Measurements from ENCODE around the gene DISC1. TPM values are rescaled to one million over a fixed set of nuclear protein-coding genes. Genes with fewer than 3 reads are reported as not detected.

The DISC1 gene
- total and polyA plus RNA-seq, 2 donors (not counting 3 experiments of a cell fraction or from before 2014, with no cell fraction given): 3.3 to 14.7 TPM

- no peak overlapping the region for H3K9ac ChIP-seq (replicated peaks; ENCODE audit: extremely low read depth, insufficient read depth, low read length)
- H3K4me1 ChIP-seq (ENCODE audit: control insufficient read depth, extremely low read depth, insufficient read depth, low read length): peaks cover 8% of the 10 kb centered on the region
- intact Hi-C loops (cut with micrococcal nuclease) (loop anchor here (1.0 kb wide), 4 partner anchors 13 to 227 kb away; partner anchors contain the start of genes EGLN1 and TSNAX), dilution Hi-C loops (cut with MboI; ENCODE audit: extremely low pct_ligation_motif_present, low sequenced_read_pairs) (no loop called here)
- no peaks in the 10 kb centered on the region for H3K79me2 ChIP-seq (ENCODE audit: control insufficient read depth, insufficient read depth, low read length)
- POLR2A ChIA-PET: interaction anchor here (0.7 kb wide), 1 partner anchor 313 kb away, joined by 5 read pairs; no protein-coding TSS in a partner anchor
- CTCF ChIA-PET: interaction anchor here (0.6 to 1.6 kb wide), 21 partner anchors 13 to 270 kb away, joined by 3 to 47 read pairs (median 6); partner anchors contain the start of genes EXOC8 and SPRTN
- no peaks in the 10 kb centered on the region for H3K9me1 ChIP-seq (replicated peaks; ENCODE audit: control insufficient read depth, extremely low read depth, insufficient read depth, low read length)
- H4K20me1 ChIP-seq (replicated peaks; ENCODE audit: control insufficient read depth, extremely low read depth, insufficient read depth, low read length): no peaks in the 10 kb centered on the region
- no peaks in the 10 kb centered on the region for H3K36me3 ChIP-seq (ENCODE audit: control insufficient read depth in 2 of 2, extremely low read depth in 1 of 2, insufficient read depth in 2 of 2, low read length in 2 of 2)
- no TSS peak for BruUV-seq (replicated peaks)
- no peak overlapping the region for H3K4me2 ChIP-seq (ENCODE audit: insufficient read depth, low read length)
- H3K27me3 ChIP-seq (ENCODE audit: control insufficient read depth in 2 of 2, insufficient read depth in 2 of 2, low read length in 2 of 2): no peaks in the 10 kb centered on the region
- TF ChIP-seq JUN (IDR thresholded peaks at IDR 0.05; ENCODE audit: borderline replicate concordance, insufficient read depth, insufficient read length, low read depth) (no peak), MYC (IDR thresholded peaks at IDR 0.05; ENCODE audit: low read depth, low read length) (no peak), MAX (IDR thresholded peaks at IDR 0.05; ENCODE audit: insufficient read depth, insufficient read length) (no peak), GATA2 (IDR thresholded peaks at IDR 0.05; ENCODE audit: insufficient read depth, insufficient read length, low read depth, low read length) (no peak)
- TF ChIP-seq, protein P1, sequence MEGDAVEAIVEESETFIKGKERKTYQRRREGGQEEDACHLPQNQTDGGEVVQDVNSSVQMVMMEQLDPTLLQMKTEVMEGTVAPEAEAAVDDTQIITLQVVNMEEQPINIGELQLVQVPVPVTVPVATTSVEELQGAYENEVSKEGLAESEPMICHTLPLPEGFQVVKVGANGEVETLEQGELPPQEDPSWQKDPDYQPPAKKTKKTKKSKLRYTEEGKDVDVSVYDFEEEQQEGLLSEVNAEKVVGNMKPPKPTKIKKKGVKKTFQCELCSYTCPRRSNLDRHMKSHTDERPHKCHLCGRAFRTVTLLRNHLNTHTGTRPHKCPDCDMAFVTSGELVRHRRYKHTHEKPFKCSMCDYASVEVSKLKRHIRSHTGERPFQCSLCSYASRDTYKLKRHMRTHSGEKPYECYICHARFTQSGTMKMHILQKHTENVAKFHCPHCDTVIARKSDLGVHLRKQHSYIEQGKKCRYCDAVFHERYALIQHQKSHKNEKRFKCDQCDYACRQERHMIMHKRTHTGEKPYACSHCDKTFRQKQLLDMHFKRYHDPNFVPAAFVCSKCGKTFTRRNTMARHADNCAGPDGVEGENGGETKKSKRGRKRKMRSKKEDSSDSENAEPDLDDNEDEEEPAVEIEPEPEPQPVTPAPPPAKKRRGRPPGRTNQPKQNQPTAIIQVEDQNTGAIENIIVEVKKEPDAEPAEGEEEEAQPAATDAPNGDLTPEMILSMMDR (IDR thresholded peaks at IDR 0.05; ENCODE audit: extremely low read depth in 1 of 2, insufficient read depth in 1 of 2, low read depth in 1 of 2, low read length in 2 of 2): no peak
- H3K4me3 ChIP-seq (replicated peaks in 1 of 3; ENCODE audit: insufficient read depth in 1 of 3, low read depth in 1 of 3, low read length in 3 of 3): no peak overlapping the region
- FAIRE-seq (no peak), DNase-seq (ENCODE audit: low read depth, low spot score) (no peak)
- peak overlapping the region; percentile 25 for H3K27ac ChIP-seq (ENCODE audit: insufficient read depth, low read depth, low read length)
- H2AFZ ChIP-seq (ENCODE audit: low read depth, low read length): no peak overlapping the region
- H3K9me3 ChIP-seq (replicated peaks; ENCODE audit: control insufficient read depth, insufficient read depth, low read length): no peaks in the 10 kb centered on the region
Observed at GRCh38 chr1:231584921-231585320, 41.7 kb upstream of the DISC1 start.
